Neural progenitor cell (in vitro differentiated cells): ENCODE data around the gene CHD9NB. TPM values are rescaled to one million over a fixed set of nuclear protein-coding genes. Genes with fewer than 3 reads are reported as not detected.
A peak's percentile ranks its signal among the peaks of the same experiment; 100 is the strongest.

Source experiments
- DNase-seq: peaks from one replicate; pipeline ENCODE4 v3.0.0-alpha.2; 2016; ENCODE audit warnings: low spot score
- H2AFZ ChIP-seq: fragments of 200-600 bp; sonication (generic); replicated peaks from 2 replicates; pipeline ENCODE4 v1.6.1; 2016; ENCODE audit warnings: antibody characterized with exemption
- H3F3A ChIP-seq: fragments of 200-600 bp; sonication (generic); 2 replicates; pipeline ENCODE4 v1.6.1; 2016; ENCODE audit warnings: antibody characterized with exemption, low read depth
- H3K27ac ChIP-seq: fragments of 200-600 bp; sonication (generic); 2 replicates; pipeline ENCODE4 v1.5.1; 2016; ENCODE audit warnings: mild to moderate bottlenecking
- H3K27me3 ChIP-seq: fragments of 200-600 bp; sonication (generic); 2 replicates; pipeline ENCODE4 v1.6.1; 2016; ENCODE audit warnings: mild to moderate bottlenecking, moderate library complexity
- H3K36me3 ChIP-seq: fragments of 200-600 bp; sonication (generic); 2 replicates; pipeline ENCODE4 v1.5.1; 2016
- H3K4me1 ChIP-seq: fragments of 200-600 bp; sonication (generic); 2 replicates; pipeline ENCODE4 v1.6.1; 2016; ENCODE audit warnings: mixed run types
- H3K4me2 ChIP-seq: fragments of 200-600 bp; sonication (generic); 2 replicates; pipeline ENCODE4 v1.6.1; 2016
- H3K4me3 ChIP-seq: fragments of 200-600 bp; sonication (generic); 2 replicates; pipeline ENCODE4 v1.5.1; 2016
- H3K79me2 ChIP-seq: fragments of 200-600 bp; sonication (generic); 2 replicates; pipeline ENCODE4 v1.6.1; 2016; ENCODE audit warnings: low read depth
- H3K9ac ChIP-seq: fragments of 200-600 bp; sonication (generic); 2 replicates; pipeline ENCODE4 v1.6.1; 2016
- H3K9me3 ChIP-seq: fragments of 200-600 bp; sonication (generic); 2 replicates; pipeline ENCODE4 v1.5.1; 2016; ENCODE audit warnings: low read depth
- H4K20me1 ChIP-seq: fragments of 200-600 bp; sonication (generic); 2 replicates; pipeline ENCODE4 v1.6.1; 2016; ENCODE audit warnings: low read depth
- H3K27ac Mint-ChIP-seq: 3 replicates; pipeline ENCODE4 v1.8.0; 2021; ENCODE audit warnings: mixed read lengths
- H3K27me3 Mint-ChIP-seq: 2 replicates; pipeline ENCODE4 v1.8.0; 2022; ENCODE audit warnings: low read depth, mild to moderate bottlenecking, inconsistent platforms, moderate library complexity, mixed read lengths; ENCODE audit not compliant: insufficient read depth
- H3K36me3 Mint-ChIP-seq: 3 replicates; pipeline ENCODE4 v1.8.0; 2021; ENCODE audit warnings: mixed read lengths
- H3K4me1 Mint-ChIP-seq: 3 replicates; pipeline ENCODE4 v1.8.0; 2021; ENCODE audit warnings: mixed read lengths
- H3K4me3 Mint-ChIP-seq: 3 replicates; pipeline ENCODE4 v1.8.0; 2021; ENCODE audit warnings: mild to moderate bottlenecking, moderate library complexity, mixed read lengths
- H3K9me3 Mint-ChIP-seq: 3 replicates; pipeline ENCODE4 v1.8.0; 2020; ENCODE audit warnings: mixed read lengths
- CTCF ChIP-seq: fragments of 200-600 bp; sonication (generic); IDR thresholded peaks from 2 replicates; pipeline ENCODE4 v1.5.1; 2017; ENCODE audit warnings: antibody characterized with exemption, mild to moderate bottlenecking
- EZH2 ChIP-seq: fragments of 200-600 bp; sonication (generic); IDR thresholded peaks from 2 replicates; pipeline ENCODE4 v1.6.1; 2017; ENCODE audit warnings: antibody characterized with exemption, mild to moderate bottlenecking, moderate library complexity
- EZH2phosphoT487 ChIP-seq: fragments of 200-600 bp; sonication (generic); IDR thresholded peaks from 2 replicates; pipeline ENCODE4 v1.6.1; 2017; ENCODE audit warnings: antibody characterized with exemption
- total RNA-seq: library from RNA; depleted of rRNA; stranded (reverse); fragments of >200 nt; gene quantifications from 2 replicates; pipeline ENCODE4 v1.2.3, GENCODE V29; 2015; ENCODE audit warnings: low replicate concordance

CHD9NB gene
- total RNA-seq, 1 donor from 2014 or later, result 4.1 TPM

- Mint-ChIP-seq H3K4me1 (peaks cover 53% of the 10 kb centered on the region), H3K27me3 (peaks cover 5% of the 10 kb centered on the region), H3K9me3 (no peaks in the 10 kb centered on the region), H3K27ac (no peak overlapping the region), H3K4me3 (no peak overlapping the region), H3K36me3 (no peaks in the 10 kb centered on the region)
- H3F3A ChIP-seq, result peaks cover 38% of the 10 kb centered on the region
- DNase-seq, result peak; percentile 65
- H3K27ac ChIP-seq, result no peak overlapping the region
- peak overlapping the region; percentile 37 for H3K4me2 ChIP-seq
- no peaks in the 10 kb centered on the region for H3K9me3 ChIP-seq
- H3K79me2 ChIP-seq, result no peaks in the 10 kb centered on the region
- TF ChIP-seq EZH2 (no peak), CTCF (no peak), EZH2phosphoT487 (no peak)
- H3K36me3 ChIP-seq, result no peaks in the 10 kb centered on the region
- no peaks in the 10 kb centered on the region for H3K27me3 ChIP-seq
- peaks cover 42% of the 10 kb centered on the region for H3K4me1 ChIP-seq
- H4K20me1 ChIP-seq, result peaks cover 38% of the 10 kb centered on the region
- H2AFZ ChIP-seq, result no peak overlapping the region
- no peak overlapping the region for H3K9ac ChIP-seq
- peak overlapping the region; percentile 3 for H3K4me3 ChIP-seq
Measured at GRCh38 chr16:53089434-53090285, 37.0 kb upstream of the CHD9NB start.

- H3K27me3 ChIP-seq, result no peaks in the 10 kb centered on the region
- peaks cover 35% of the 10 kb centered on the region for H3F3A ChIP-seq
- H3K9me3 ChIP-seq, result no peaks in the 10 kb centered on the region
- H2AFZ ChIP-seq, result no peak overlapping the region
- H3K79me2 ChIP-seq, result no peaks in the 10 kb centered on the region
- H3K4me1 ChIP-seq, result peaks cover 38% of the 10 kb centered on the region
- no peaks in the 10 kb centered on the region for H3K36me3 ChIP-seq
- peaks cover 3% of the 10 kb centered on the region for H3K36me3 Mint-ChIP-seq
- H3K27ac ChIP-seq, result no peak overlapping the region
- peaks cover 5% of the 10 kb centered on the region for H3K27me3 Mint-ChIP-seq
- H3K9me3 Mint-ChIP-seq, result no peaks in the 10 kb centered on the region
- H3K9ac ChIP-seq, result no peak overlapping the region
- H4K20me1 ChIP-seq, result peaks cover 26% of the 10 kb centered on the region
- H3K4me2 ChIP-seq, result no peak overlapping the region
- H3K4me1 Mint-ChIP-seq, result peaks cover 56% of the 10 kb centered on the region
- no peak overlapping the region for H3K4me3 Mint-ChIP-seq
- DNase-seq, result no peak
- TF ChIP-seq CTCF (no peak), EZH2 (no peak), EZH2phosphoT487 (no peak)
- H3K4me3 ChIP-seq, result no peak overlapping the region
- no peak overlapping the region for H3K27ac Mint-ChIP-seq
Measured at GRCh38 chr16:53087101-53087500, 34.4 kb upstream of the CHD9NB start.

- no peak for DNase-seq
- Histone ChIP-seq H3F3A (peaks cover 23% of the 10 kb centered on the region), H3K4me3 (no peak overlapping the region), H3K9ac (no peak overlapping the region), H3K4me1 (peaks cover 29% of the 10 kb centered on the region), H3K79me2 (no peaks in the 10 kb centered on the region), H3K27me3 (no peaks in the 10 kb centered on the region), H4K20me1 (peaks cover 15% of the 10 kb centered on the region), H3K36me3 (no peaks in the 10 kb centered on the region), H3K9me3 (no peaks in the 10 kb centered on the region), H3K27ac (no peak overlapping the region), H2AFZ (no peak overlapping the region), H3K4me2 (no peak overlapping the region)
- H3K4me1 Mint-ChIP-seq, result peaks cover 53% of the 10 kb centered on the region
- peaks cover 5% of the 10 kb centered on the region for H3K27me3 Mint-ChIP-seq
- no peak overlapping the region for H3K4me3 Mint-ChIP-seq
- no peak overlapping the region for H3K27ac Mint-ChIP-seq
- peaks cover 3% of the 10 kb centered on the region for H3K36me3 Mint-ChIP-seq
- H3K9me3 Mint-ChIP-seq, result no peaks in the 10 kb centered on the region
- no peak for TF ChIP-seq CTCF
- no peak for TF ChIP-seq EZH2phosphoT487
- no peak for TF ChIP-seq EZH2
Measured at GRCh38 chr16:53085931-53086421, 33.3 kb upstream of the CHD9NB start.
